Mesenchymal stem cell (in vitro differentiated cells and primary cell): ENCODE data around the gene MUC12.
"Not testable (repeated sequence)": the region's sequence is repeated elsewhere in the genome, so short reads cannot be mapped to it uniquely, and the experiment has no call there.

Experiments used
- DNase-seq: peaks from one replicate; pipeline ENCODE4 v3.0.0-alpha.2; 2013
- H2AFZ ChIP-seq: one replicate; pipeline ENCODE4 v1.6.1; 2013; ENCODE audit warnings: low read depth, mild to moderate bottlenecking, control low read depth, inconsistent platforms, low read length, moderate library complexity
- H2AK5ac ChIP-seq: 2 replicates; pipeline ENCODE4 v1.6.1; 2013; ENCODE audit warnings: low read length, moderate library complexity, mild to moderate bottlenecking, inconsistent platforms; ENCODE audit not compliant: severe bottlenecking
- H2BK120ac ChIP-seq: one replicate; pipeline ENCODE4 v1.6.1; 2013; ENCODE audit warnings: low read depth, mild to moderate bottlenecking, inconsistent platforms, low read length, moderate library complexity
- H2BK12ac ChIP-seq, 2 experiments: one replicate each; pipeline ENCODE4 v1.6.1; 2013; ENCODE audit warnings: inconsistent platforms in 2 of 2, low read length in 2 of 2, mild to moderate bottlenecking in 2 of 2, moderate library complexity in 2 of 2, control low read depth in 1 of 2
- H2BK15ac ChIP-seq: one replicate; pipeline ENCODE4 v1.6.1; 2013; ENCODE audit warnings: mild to moderate bottlenecking, low read depth, inconsistent platforms; ENCODE audit not compliant: poor library complexity, severe bottlenecking
- H2BK5ac ChIP-seq: 2 replicates; pipeline ENCODE4 v1.6.1; 2013; ENCODE audit warnings: low read depth, mild to moderate bottlenecking, low read length, control low read depth, inconsistent platforms; ENCODE audit not compliant: poor library complexity, severe bottlenecking
- H3K14ac ChIP-seq, 2 experiments: one replicate each; pipeline ENCODE4 v1.6.1; 2013; ENCODE audit warnings: inconsistent platforms in 2 of 2, low read length in 2 of 2, control low read depth in 1 of 2, mild to moderate bottlenecking in 1 of 2, moderate library complexity in 1 of 2
- H3K18ac ChIP-seq, 2 experiments: one replicate each; pipeline ENCODE4 v1.6.1; 2013; ENCODE audit warnings: inconsistent platforms in 2 of 2, low read length in 2 of 2, control low read depth in 1 of 2, low read depth in 1 of 2, mild to moderate bottlenecking in 1 of 2
- H3K23ac ChIP-seq, 2 experiments: one replicate each; pipeline ENCODE4 v1.6.1; 2013; ENCODE audit warnings: inconsistent platforms in 2 of 2, low read length in 2 of 2, mild to moderate bottlenecking in 2 of 2, moderate library complexity in 2 of 2, control low read depth in 1 of 2
- H3K27ac ChIP-seq: 2 replicates; pipeline ENCODE4 v1.5.1; 2013; ENCODE audit warnings: mild to moderate bottlenecking, moderate library complexity, low read length, control low read depth, inconsistent platforms; ENCODE audit not compliant: poor library complexity, severe bottlenecking
- H3K27me3 ChIP-seq, 2 experiments: 2 replicates each; pipeline versions ENCODE4 v1.6.1 to v1.7.0; 2013; ENCODE audit warnings: low read length in 2 of 2, mild to moderate bottlenecking in 2 of 2, moderate library complexity in 2 of 2, control low read depth in 1 of 2, inconsistent platforms in 1 of 2; ENCODE audit not compliant: control insufficient read depth in 1 of 2, insufficient read depth in 1 of 2
- H3K36me3 ChIP-seq, 2 experiments: 2 replicates each; pipeline versions ENCODE4 v1.6.1 to v1.7.0; 2013; ENCODE audit warnings: low read length in 2 of 2, control low read depth in 1 of 2, inconsistent platforms in 1 of 2, low read depth in 1 of 2, mild to moderate bottlenecking in 1 of 2; ENCODE audit not compliant: insufficient read depth in 2 of 2, control insufficient read depth in 1 of 2
- H3K4ac ChIP-seq, 2 experiments: one replicate each; pipeline ENCODE4 v1.6.1; 2013; ENCODE audit warnings: inconsistent platforms in 2 of 2, low read length in 2 of 2, mild to moderate bottlenecking in 2 of 2, moderate library complexity in 2 of 2, control low read depth in 1 of 2, low read depth in 1 of 2
- H3K4me1 ChIP-seq: 2 replicates; pipeline ENCODE4 v1.6.1; 2013; ENCODE audit warnings: low read depth, low read length, control low read depth; ENCODE audit not compliant: control insufficient read depth, insufficient read depth
- H3K4me2 ChIP-seq: 2 replicates; pipeline ENCODE4 v1.6.1; 2013; ENCODE audit warnings: low read length, mild to moderate bottlenecking, inconsistent platforms; ENCODE audit not compliant: poor library complexity, severe bottlenecking
- H3K4me3 ChIP-seq, 2 experiments: 2 replicates each; pipeline versions ENCODE4 v1.5.1 to v1.7.0; 2013; ENCODE audit warnings: low read length in 2 of 2, mild to moderate bottlenecking in 2 of 2, control low read depth in 1 of 2, low read depth in 1 of 2; ENCODE audit not compliant: insufficient read depth in 1 of 2
- H3K79me1 ChIP-seq: replicated peaks from 2 replicates; pipeline ENCODE4 v1.6.1; 2013; ENCODE audit warnings: mild to moderate bottlenecking, control low read depth, low read length, inconsistent platforms; ENCODE audit not compliant: poor library complexity, severe bottlenecking
- H3K9ac ChIP-seq: 2 replicates; pipeline ENCODE4 v1.7.0; 2013; ENCODE audit warnings: mild to moderate bottlenecking, low read length, moderate library complexity
- H3K9me3 ChIP-seq: 2 replicates; pipeline ENCODE4 v1.7.0; 2013; ENCODE audit warnings: mild to moderate bottlenecking, low read length; ENCODE audit not compliant: control insufficient read depth
- H4K8ac ChIP-seq: one replicate; pipeline ENCODE4 v1.6.1; 2013; ENCODE audit warnings: inconsistent platforms, mild to moderate bottlenecking, low read length, moderate library complexity
- H4K91ac ChIP-seq: one replicate; pipeline ENCODE4 v1.6.1; 2013; ENCODE audit warnings: mild to moderate bottlenecking, low read length, inconsistent platforms
- WGBS: methylation state at CpG from one replicate; pipeline ENCODE4 v1.1.7; 2013; ENCODE audit warnings: mixed read lengths; 5-methylcytosine and 5-hydroxymethylcytosine counted together

MUC12 gene

GRCh38 chr7:100929808-100930174 lies 39.6 kb upstream of the MUC12 start:
- H2AK5ac ChIP-seq = no peak overlapping the region
- peaks cover 0 to 18% of the 10 kb centered on the region in 2 experiments for H3K27me3 ChIP-seq
- H3K9me3 ChIP-seq = no peaks in the 10 kb centered on the region
- no peak overlapping the region for H2AFZ ChIP-seq
- no peak overlapping the region for H3K23ac ChIP-seq
- no peak for DNase-seq
- no peak overlapping the region for H4K8ac ChIP-seq
- no peak overlapping the region for H3K9ac ChIP-seq
- WGBS = 100% methylated on average over 1 of the region's 1 CpG
- no peak overlapping the region for H2BK5ac ChIP-seq
- no peak overlapping the region for H3K4me3 ChIP-seq
- no peak overlapping the region for H3K18ac ChIP-seq
- no peaks in the 10 kb centered on the region for H3K4me1 ChIP-seq
- no peak overlapping the region for H3K4me2 ChIP-seq
- H2BK15ac ChIP-seq = no peak overlapping the region
- H2BK120ac ChIP-seq = no peak overlapping the region
- no peak overlapping the region for H3K4ac ChIP-seq
- no peak overlapping the region for H2BK12ac ChIP-seq
- no peaks in the 10 kb centered on the region for H3K36me3 ChIP-seq
- no peak overlapping the region for H3K27ac ChIP-seq
- H3K79me1 ChIP-seq = no peaks in the 10 kb centered on the region
- H3K14ac ChIP-seq = no peak overlapping the region
- no peak overlapping the region for H4K91ac ChIP-seq

GRCh38 chr7:100933734-100934133 lies 35.6 kb upstream of the MUC12 start:
- 80% methylated on average over 4 of the region's 4 CpGs for WGBS
- H3K14ac ChIP-seq = no peak overlapping the region
- H2AK5ac ChIP-seq = no peak overlapping the region
- H3K4me3 ChIP-seq = no peak overlapping the region
- H3K4ac ChIP-seq = no peak overlapping the region
- H4K8ac ChIP-seq = no peak overlapping the region
- no peak overlapping the region for H2BK15ac ChIP-seq
- H3K23ac ChIP-seq = no peak overlapping the region
- H3K9ac ChIP-seq = no peak overlapping the region
- H3K27me3 ChIP-seq = peaks cover 0 to 17% of the 10 kb centered on the region in 2 experiments
- no peaks in the 10 kb centered on the region for H3K9me3 ChIP-seq
- no peaks in the 10 kb centered on the region for H3K79me1 ChIP-seq
- H3K4me1 ChIP-seq = no peaks in the 10 kb centered on the region
- no peak overlapping the region for H2AFZ ChIP-seq
- H2BK120ac ChIP-seq = no peak overlapping the region
- H2BK12ac ChIP-seq = no peak overlapping the region
- no peak for DNase-seq
- H3K18ac ChIP-seq = no peak overlapping the region
- H3K36me3 ChIP-seq = no peaks in the 10 kb centered on the region
- H3K4me2 ChIP-seq = no peak overlapping the region
- H3K27ac ChIP-seq = no peak overlapping the region
- no peak overlapping the region for H4K91ac ChIP-seq
- H2BK5ac ChIP-seq = no peak overlapping the region

- H2AK5ac ChIP-seq, H3K9me3 ChIP-seq, H3K27ac ChIP-seq, H3K27me3 ChIP-seq, H3K4me2 ChIP-seq, H4K91ac ChIP-seq, H3K4me3 ChIP-seq, H3K4ac ChIP-seq, H2BK120ac ChIP-seq, H2BK5ac ChIP-seq, H2BK15ac ChIP-seq, H3K36me3 ChIP-seq, H3K23ac ChIP-seq, H3K79me1 ChIP-seq, DNase-seq, H4K8ac ChIP-seq, H3K18ac ChIP-seq, H3K9ac ChIP-seq, H2BK12ac ChIP-seq, H3K4me1 ChIP-seq, H3K14ac ChIP-seq, H2AFZ ChIP-seq: not testable (repeated sequence)
- WGBS = 63% methylated on average over 1 of the region's 2 CpGs
Measured at GRCh38 chr7:100935381-100935780, 34.0 kb upstream of the MUC12 start.

GRCh38 chr7:100936167-100936566 lies 33.2 kb upstream of the MUC12 start:
- not testable (repeated sequence) for H3K4me2 ChIP-seq
- 84% methylated on average over 5 of the region's 7 CpGs for WGBS

More at GRCh38 chr7:100936167-100936566, 33.2 kb upstream of the MUC12 start:
- not testable (repeated sequence) for H2BK15ac ChIP-seq, H3K18ac ChIP-seq, H3K79me1 ChIP-seq, H3K14ac ChIP-seq, H2BK12ac ChIP-seq, DNase-seq, H3K4me1 ChIP-seq, H3K4ac ChIP-seq, H3K23ac ChIP-seq, H3K36me3 ChIP-seq, H2AK5ac ChIP-seq, H3K9me3 ChIP-seq, H2BK5ac ChIP-seq, H3K9ac ChIP-seq, H3K27ac ChIP-seq, H3K4me3 ChIP-seq, H4K8ac ChIP-seq, H2BK120ac ChIP-seq, H3K27me3 ChIP-seq, H2AFZ ChIP-seq, H4K91ac ChIP-seq
